OCI-LY3 (cell line): Measurements from ENCODE around the gene KLF15.

ENCODE experiments used
- H2AFZ ChIP-seq: fragments of 200-600, 300-600 bp; shearing (Covaris generic); 2 replicates; pipeline ENCODE4 v1.6.0; 2014; ENCODE audit warnings: antibody characterized with exemption, low read depth, low read length
- H3K27ac ChIP-seq: fragments of 200-600, 300-600 bp; sonication (generic); 2 replicates; pipeline ENCODE4 v1.5.1; 2014; ENCODE audit warnings: mild to moderate bottlenecking, low read length, moderate library complexity, mixed read lengths
- H3K27me3 ChIP-seq: fragments of 200-600, 300-600 bp; sonication (generic); 2 replicates; pipeline ENCODE4 v1.6.1; 2014; ENCODE audit warnings: low read depth, low read length, mixed read lengths
- H3K36me3 ChIP-seq: fragments of 200-600, 300-600 bp; sonication (generic); replicated peaks from 2 replicates; pipeline ENCODE3; 2014; ENCODE audit warnings: low read depth, low read length, mixed read lengths
- H3K4me1 ChIP-seq: fragments of 300-600, 200-600 bp; sonication (generic); 2 replicates; pipeline ENCODE4 v1.6.1; 2014; ENCODE audit warnings: low read length, mixed read lengths
- H3K4me2 ChIP-seq: fragments of 200-600, 300-600 bp; sonication (generic); 2 replicates; pipeline ENCODE4 v1.6.1; 2014; ENCODE audit warnings: low read length, mixed read lengths
- H3K4me3 ChIP-seq: fragments of 300-600, 200-600 bp; sonication (generic); 2 replicates; pipeline ENCODE4 v1.5.1; 2014; ENCODE audit warnings: antibody characterized with exemption, mild to moderate bottlenecking, low read length, moderate library complexity
- H3K79me2 ChIP-seq: fragments of 300-600, 200-600 bp; shearing (Covaris generic); 2 replicates; pipeline ENCODE4 v1.6.1; 2014; ENCODE audit warnings: mild to moderate bottlenecking, low read length, mixed read lengths
- H3K9ac ChIP-seq: fragments of 300-600, 200-600 bp; shearing (Covaris generic); 2 replicates; pipeline ENCODE4 v1.6.0; 2014; ENCODE audit warnings: mild to moderate bottlenecking, low read length, moderate library complexity
- H3K9me3 ChIP-seq: fragments of 200-600, 300-600 bp; shearing (Covaris generic); 2 replicates; pipeline ENCODE4 v1.6.1; 2014; ENCODE audit warnings: low read length, mixed read lengths; ENCODE audit not compliant: insufficient read depth
- H4K20me1 ChIP-seq: fragments of 200-600, 300-600 bp; sonication (generic); 2 replicates; pipeline ENCODE4 v1.6.1; 2016; ENCODE audit warnings: low read length, mixed read lengths; ENCODE audit not compliant: insufficient read depth
- CTCF ChIP-seq: fragments of 200-600, 300-600 bp; sonication (generic); IDR thresholded peaks from 2 replicates; pipeline ENCODE4 v1.5.1; 2014; ENCODE audit warnings: antibody characterized with exemption, low read length, low read depth
- EZH2phosphoT487 ChIP-seq: fragments of 200-600 bp; shearing (Covaris generic); IDR thresholded peaks from 2 replicates; pipeline ENCODE4 v1.6.1; 2018; ENCODE audit warnings: antibody characterized with exemption, mixed run types, low read depth

The KLF15 gene

DNA sequence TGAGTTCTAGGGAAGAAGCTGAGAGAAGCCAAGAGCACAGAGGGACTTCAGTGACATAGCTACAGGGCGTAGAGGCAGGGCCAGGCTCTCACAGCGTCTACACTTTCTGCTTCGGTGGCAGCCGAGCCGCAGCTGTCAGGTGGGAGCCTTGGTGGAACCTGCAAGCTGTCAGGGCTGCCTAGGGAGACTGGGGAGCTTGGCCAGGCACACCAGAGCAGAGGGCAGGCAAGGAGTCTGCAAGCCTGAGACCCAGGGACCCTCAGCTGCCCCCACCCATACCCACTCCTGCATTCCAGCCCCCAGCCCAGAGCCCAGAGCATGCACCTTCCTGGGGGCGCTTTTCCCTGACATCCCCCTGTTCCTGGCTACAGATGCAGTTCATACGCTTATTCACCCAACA, 13.4 kb upstream of the KLF15 start:
- no peak for TF ChIP-seq EZH2phosphoT487
- TF ChIP-seq CTCF = no peak
- H3K4me2 ChIP-seq = no peak overlapping the region
- no peak overlapping the region for H3K4me3 ChIP-seq
- no peaks in the 10 kb centered on the region for H3K79me2 ChIP-seq
- no peaks in the 10 kb centered on the region for H4K20me1 ChIP-seq
- H3K27ac ChIP-seq = no peak overlapping the region
- H3K9ac ChIP-seq = no peak overlapping the region
- no peaks in the 10 kb centered on the region for H3K9me3 ChIP-seq
- H3K36me3 ChIP-seq = no peaks in the 10 kb centered on the region
- H3K27me3 ChIP-seq = no peaks in the 10 kb centered on the region
- H2AFZ ChIP-seq = no peak overlapping the region
- H3K4me1 ChIP-seq = no peaks in the 10 kb centered on the region

DNA sequence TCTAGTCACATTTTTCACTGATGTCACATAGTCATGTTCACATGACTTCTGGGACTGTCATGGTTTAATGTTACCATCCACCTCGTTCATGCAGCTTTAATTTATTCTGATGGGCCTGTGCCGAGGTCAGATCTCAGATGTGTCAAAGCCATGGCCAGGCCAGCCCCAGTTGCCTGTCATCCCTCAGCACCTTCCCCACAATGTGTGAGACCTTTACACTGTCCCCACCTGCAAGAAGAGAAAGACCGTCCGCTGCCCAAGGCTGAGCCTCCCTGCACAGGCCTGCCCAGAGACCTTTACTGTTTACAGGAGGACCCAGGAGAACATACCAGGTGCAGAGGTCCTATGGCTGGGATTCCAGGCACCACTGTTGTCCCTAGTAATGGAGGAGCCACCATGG, 12.8 kb upstream of the KLF15 start:
- Histone ChIP-seq H3K27ac (no peak overlapping the region), H2AFZ (no peak overlapping the region), H3K4me2 (no peak overlapping the region), H3K4me3 (no peak overlapping the region), H3K79me2 (no peaks in the 10 kb centered on the region), H3K36me3 (no peaks in the 10 kb centered on the region), H3K4me1 (no peaks in the 10 kb centered on the region), H3K27me3 (no peaks in the 10 kb centered on the region), H4K20me1 (no peaks in the 10 kb centered on the region), H3K9me3 (no peaks in the 10 kb centered on the region), H3K9ac (no peak overlapping the region)
- TF ChIP-seq EZH2phosphoT487 = no peak
- no peak for TF ChIP-seq CTCF

DNA sequence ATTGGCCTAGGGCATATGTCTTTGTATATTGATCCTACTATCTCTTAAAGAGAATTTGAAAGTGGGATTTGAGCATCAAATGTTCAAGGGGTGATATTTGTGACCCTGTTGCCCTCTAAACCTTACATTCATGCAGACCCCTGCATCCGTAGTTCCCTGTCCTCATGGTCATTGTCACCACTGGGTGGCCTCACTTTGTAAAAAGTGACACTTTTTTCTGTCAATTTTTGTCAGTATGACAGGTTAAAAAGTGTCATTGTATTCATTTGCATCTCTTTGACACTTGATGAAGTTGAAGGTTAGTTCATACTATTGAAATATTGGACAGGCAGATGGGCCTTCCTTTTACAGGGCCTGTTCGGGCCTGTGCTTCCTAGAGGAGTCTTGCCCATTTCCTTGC, 12.3 kb upstream of the KLF15 start:
- Histone ChIP-seq H3K9me3 (no peaks in the 10 kb centered on the region), H4K20me1 (no peaks in the 10 kb centered on the region), H3K9ac (no peak overlapping the region), H2AFZ (no peak overlapping the region), H3K27me3 (no peaks in the 10 kb centered on the region), H3K36me3 (no peaks in the 10 kb centered on the region), H3K4me1 (no peaks in the 10 kb centered on the region), H3K4me2 (no peak overlapping the region), H3K79me2 (no peaks in the 10 kb centered on the region), H3K4me3 (no peak overlapping the region), H3K27ac (no peak overlapping the region)
- TF ChIP-seq EZH2phosphoT487 (no peak), CTCF (peak; percentile 13; the same call in 1 of the 2 replicates)

GRCh38 chr3:126367316-126367805, 10.2 kb upstream of the KLF15 start:
- Histone ChIP-seq H3K9ac (no peak overlapping the region), H3K4me1 (no peaks in the 10 kb centered on the region), H3K9me3 (no peaks in the 10 kb centered on the region), H3K27me3 (no peaks in the 10 kb centered on the region), H3K27ac (no peak overlapping the region), H3K4me2 (no peak overlapping the region), H2AFZ (no peak overlapping the region), H3K36me3 (no peaks in the 10 kb centered on the region), H3K79me2 (no peaks in the 10 kb centered on the region), H4K20me1 (no peaks in the 10 kb centered on the region), H3K4me3 (no peak overlapping the region)
- TF ChIP-seq EZH2phosphoT487 (no peak), CTCF (no peak)
